Thyroid gland (tissue), 4 donors: ENCODE measurements around the gene SPHK1. TPM values are rescaled to one million over a fixed set of nuclear protein-coding genes. Genes with fewer than 3 reads are reported as not detected.

ENCODE experiments used
- DNase-seq, 2 donors: peaks; one replicate each; pipeline ENCODE4 v3.0.0-alpha.2; 2019
- H3K27ac ChIP-seq, 3 donors: fragments of 200-600 bp; sonication (generic); 1 replicate in 2 of 3; 2 replicates in 1 of 3; pipeline ENCODE4 v1.5.1; 2016 to 2019; ENCODE audit warnings: mild to moderate bottlenecking in 1 of 3, moderate library complexity in 1 of 3
- H3K27me3 ChIP-seq: fragments of 200-600 bp; sonication (generic); one replicate; pipeline ENCODE4 v1.5.1; 2019
- H3K36me3 ChIP-seq, 2 donors: fragments of 200-600 bp; sonication (generic); one replicate each; pipeline ENCODE4 v1.5.1; 2016 to 2019
- H3K4me1 ChIP-seq, 2 donors: fragments of 200-600 bp; sonication (generic); one replicate each; pipeline ENCODE4 v1.5.1; 2017 to 2019
- H3K4me3 ChIP-seq, 3 donors: fragments of 200-600 bp; sonication (generic); replicated peaks in 1 of 3; 1 replicate in 2 of 3; 2 replicates in 1 of 3; pipeline ENCODE4 v1.5.1; 2016; ENCODE audit warnings: mild to moderate bottlenecking in 1 of 3
- H3K9me3 ChIP-seq: fragments of 200-600 bp; sonication (generic); one replicate; pipeline ENCODE4 v1.5.1; 2017
- POLR2A ChIP-seq, 2 donors: fragments of 450-650 bp; IDR thresholded peaks; one replicate each; pipeline ENCODE4 v1.6.1; 2017; ENCODE audit warnings: antibody characterized with exemption in 2 of 2, mild to moderate bottlenecking in 2 of 2, moderate library complexity in 1 of 2
- WGBS, 2 donors: methylation state at CpG; one replicate each; pipeline ENCODE4 v1.1.5; 2017; 5-methylcytosine and 5-hydroxymethylcytosine counted together
- intact Hi-C: fragments of 100-400 bp; cut with DNase I; formaldehyde crosslinking; loops from one replicate; pipeline ENCODE4 v1.15.1; 2023
- total RNA-seq, 4 donors: library from RNA; depleted of rRNA; stranded (reverse); fragments of >200 nt; gene quantifications; one replicate each; pipeline ENCODE4 v1.2.3, GENCODE V29; 2016
- TF ChIP-seq, protein P1 (sequence below), 6 experiments: fragments of 200-600 bp in 3 of 6; fragments of 450-650 bp in 3 of 6; sonication (generic) in 3 of 6; IDR thresholded peaks; one replicate each; pipeline ENCODE4 v1.5.1; 2016 to 2019; ENCODE audit warnings: antibody characterized with exemption in 6 of 6, mild to moderate bottlenecking in 2 of 6, inconsistent platforms in 1 of 6, moderate library complexity in 1 of 6

The SPHK1 gene
- total RNA-seq, 4 donors from 2014 or later, result 8.5 to 24.5 (median 13.8) TPM

DNA sequence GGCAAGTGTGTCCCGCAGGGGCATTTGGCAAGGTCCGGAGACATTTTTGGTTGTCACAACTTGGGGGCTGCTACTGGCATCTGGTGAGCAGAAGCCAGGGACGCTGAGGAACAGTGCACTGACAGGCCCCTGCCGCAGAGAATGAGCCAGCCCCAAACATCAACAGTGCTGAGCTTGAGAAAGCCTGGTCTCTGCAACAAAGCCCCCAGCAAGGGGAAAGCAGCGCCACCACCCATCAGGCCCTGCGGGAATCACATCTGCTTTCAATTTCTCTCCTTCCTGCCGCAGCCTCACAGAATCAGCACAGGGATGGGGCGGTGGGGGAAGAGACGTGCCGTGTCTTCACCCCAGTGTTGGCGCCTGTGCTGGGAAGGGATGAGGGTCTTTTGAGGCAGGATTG lies 15.9 kb upstream of the SPHK1 start:
- H3K9me3 ChIP-seq, result no peaks in the 10 kb centered on the region
- no peak overlapping the region for H3K4me3 ChIP-seq
- DNase-seq, result no peak
- H3K4me1 ChIP-seq, result peaks cover 0 to 11% of the 10 kb centered on the region in 2 donors
- no peaks in the 10 kb centered on the region for H3K36me3 ChIP-seq
- 77 to 89% methylated on average over 10 to 11 of the region's 11 CpGs for WGBS, 2 donors
- H3K27me3 ChIP-seq, result no peaks in the 10 kb centered on the region
- no peak overlapping the region for H3K27ac ChIP-seq
- TF ChIP-seq POLR2A (IDR thresholded peaks at IDR 0.05), result no peak
- TF ChIP-seq, protein P1, sequence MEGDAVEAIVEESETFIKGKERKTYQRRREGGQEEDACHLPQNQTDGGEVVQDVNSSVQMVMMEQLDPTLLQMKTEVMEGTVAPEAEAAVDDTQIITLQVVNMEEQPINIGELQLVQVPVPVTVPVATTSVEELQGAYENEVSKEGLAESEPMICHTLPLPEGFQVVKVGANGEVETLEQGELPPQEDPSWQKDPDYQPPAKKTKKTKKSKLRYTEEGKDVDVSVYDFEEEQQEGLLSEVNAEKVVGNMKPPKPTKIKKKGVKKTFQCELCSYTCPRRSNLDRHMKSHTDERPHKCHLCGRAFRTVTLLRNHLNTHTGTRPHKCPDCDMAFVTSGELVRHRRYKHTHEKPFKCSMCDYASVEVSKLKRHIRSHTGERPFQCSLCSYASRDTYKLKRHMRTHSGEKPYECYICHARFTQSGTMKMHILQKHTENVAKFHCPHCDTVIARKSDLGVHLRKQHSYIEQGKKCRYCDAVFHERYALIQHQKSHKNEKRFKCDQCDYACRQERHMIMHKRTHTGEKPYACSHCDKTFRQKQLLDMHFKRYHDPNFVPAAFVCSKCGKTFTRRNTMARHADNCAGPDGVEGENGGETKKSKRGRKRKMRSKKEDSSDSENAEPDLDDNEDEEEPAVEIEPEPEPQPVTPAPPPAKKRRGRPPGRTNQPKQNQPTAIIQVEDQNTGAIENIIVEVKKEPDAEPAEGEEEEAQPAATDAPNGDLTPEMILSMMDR (IDR thresholded peaks at IDR 0.05), result no peak
- intact Hi-C loops, result no loop called here

DNA sequence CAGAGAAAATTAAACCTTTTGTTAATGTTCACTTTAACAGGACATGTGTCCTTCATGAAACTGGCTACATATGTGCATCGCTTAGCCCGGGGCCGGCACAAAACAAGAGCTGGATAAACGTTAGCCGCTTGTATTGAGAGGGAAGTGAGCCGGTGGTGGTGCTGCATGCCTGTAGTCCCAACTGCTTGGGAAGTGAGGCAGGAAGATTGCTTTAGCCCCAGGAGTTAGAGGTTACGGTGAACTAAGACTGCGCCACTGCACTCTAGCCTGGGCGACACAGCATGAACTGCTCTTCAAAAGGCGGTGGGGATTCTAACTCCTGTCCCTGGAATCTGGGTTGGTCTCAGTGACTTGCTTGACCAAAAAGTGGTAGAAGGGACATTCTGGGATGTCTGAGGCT lies 15.0 kb upstream of the SPHK1 start:
- intact Hi-C loops, result no loop called here
- Histone ChIP-seq H3K4me3 (no peak overlapping the region), H3K27ac (no peak overlapping the region), H3K9me3 (no peaks in the 10 kb centered on the region), H3K36me3 (no peaks in the 10 kb centered on the region), H3K27me3 (no peaks in the 10 kb centered on the region), H3K4me1 (peaks cover 0 to 14% of the 10 kb centered on the region in 2 donors)
- 78 to 84% methylated on average over 9 to 10 of the region's 10 CpGs for WGBS, 2 donors
- TF ChIP-seq, protein P1 (IDR thresholded peaks at IDR 0.05), result no peak
- TF ChIP-seq POLR2A (IDR thresholded peaks at IDR 0.05), result no peak
- DNase-seq, result no peak

DNA sequence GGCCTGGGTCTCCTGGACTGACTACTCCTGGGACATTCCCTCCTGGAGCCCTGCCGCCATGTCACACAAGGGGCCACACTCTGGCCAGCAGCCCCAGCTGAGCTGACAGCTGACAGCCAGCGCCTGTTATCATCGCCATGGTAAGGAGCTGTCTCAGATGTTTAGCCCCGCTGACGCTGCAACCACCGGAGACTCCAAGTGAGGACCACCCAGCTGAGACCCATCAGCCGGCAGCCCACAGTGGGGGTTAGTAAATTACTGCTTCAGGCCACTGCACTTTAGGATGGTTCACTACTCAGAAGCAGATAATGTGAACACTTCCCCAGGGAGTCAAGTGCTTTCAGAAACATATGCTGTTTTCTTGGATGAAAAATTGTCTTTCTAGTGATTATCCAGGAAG lies 14.6 kb upstream of the SPHK1 start:
- DNase-seq, result no peak
- Histone ChIP-seq H3K36me3 (no peaks in the 10 kb centered on the region), H3K4me1 (peaks cover 0 to 14% of the 10 kb centered on the region in 2 donors), H3K4me3 (no peak overlapping the region), H3K27me3 (no peaks in the 10 kb centered on the region), H3K27ac (peak overlapping the region in 1 of 3 donors; percentile 45), H3K9me3 (no peaks in the 10 kb centered on the region)
- intact Hi-C loops, result no loop called here
- 92% methylated on average over 5 of the region's 7 CpGs; no CpG with 5 or more reads in 1 of the 2 donors for WGBS, 2 donors
- no peak for TF ChIP-seq POLR2A (IDR thresholded peaks at IDR 0.05)
- TF ChIP-seq, protein P1 (IDR thresholded peaks at IDR 0.05), result no peak

DNA sequence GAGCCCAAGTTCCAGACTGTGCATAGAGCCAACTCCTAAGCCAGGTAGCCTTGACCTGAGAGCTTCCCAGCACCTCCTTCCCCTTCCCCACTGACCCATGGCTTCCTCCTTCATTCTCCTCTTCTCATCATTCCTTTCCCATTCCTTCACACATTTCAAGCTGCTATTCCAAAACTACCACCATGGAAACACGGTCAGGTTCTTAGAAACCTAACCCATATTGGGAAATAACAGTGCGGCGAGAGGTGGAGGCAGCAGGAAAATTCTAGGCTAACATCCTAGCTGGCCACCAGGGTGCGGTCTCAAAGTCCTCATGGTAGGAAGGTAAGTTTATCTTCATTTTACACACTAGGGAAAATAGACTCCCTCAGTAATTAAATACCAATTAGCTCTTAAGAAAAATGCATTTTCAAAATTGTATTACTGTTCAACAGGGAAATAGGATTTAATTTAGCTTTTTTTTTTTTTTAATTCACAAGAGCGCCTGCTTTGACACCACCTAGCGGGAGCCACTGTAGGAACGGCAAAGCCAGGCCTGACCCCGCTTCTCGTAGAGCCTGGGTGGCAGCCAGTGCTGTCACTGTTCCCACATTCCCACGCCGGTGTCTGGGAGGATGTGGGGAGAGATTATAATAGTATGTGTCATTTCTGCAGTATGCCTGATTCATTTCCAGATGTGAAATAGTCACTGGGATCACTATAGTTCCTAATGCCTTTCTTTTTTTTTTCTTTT lies 14.0 kb upstream of the SPHK1 start:
- WGBS, 2 donors, result 58 to 69% methylated on average over 11 of the region's 11 CpGs
- H3K27me3 ChIP-seq, result no peaks in the 10 kb centered on the region
- DNase-seq, result peak in 1 of 2 donors; percentile 34
- peak overlapping the region in 1 of 3 donors; percentile 45 for H3K27ac ChIP-seq
- no peak overlapping the region for H3K4me3 ChIP-seq
- H3K4me1 ChIP-seq, result peaks cover 0 to 14% of the 10 kb centered on the region in 2 donors
- intact Hi-C loops, result no loop called here
- no peak for TF ChIP-seq POLR2A (IDR thresholded peaks at IDR 0.05)
- TF ChIP-seq, protein P1 (IDR thresholded peaks at IDR 0.05), result peak in 3 of 6 experiments; percentile 15 to 31 (median 18)
- no peaks in the 10 kb centered on the region for H3K36me3 ChIP-seq
- H3K9me3 ChIP-seq, result no peaks in the 10 kb centered on the region
